Astrocyte (in vitro differentiated cells and primary cell): Measurements from ENCODE around the gene SPAG5. TPM values are rescaled to one million over a fixed set of nuclear protein-coding genes. Genes with fewer than 3 reads are reported as not detected.

Experiments used
- DNase-seq: peaks from one replicate; pipeline ENCODE4 v3.0.0-alpha.2; 2010; ENCODE audit warnings: low read depth
- FAIRE-seq: peaks from 2 replicates; lab custom pipeline; 2011; peaks lifted over from hg19 to GRCh38; lab: Jason Lieb, UNC
- H2AFZ ChIP-seq: 2 replicates; pipeline ENCODE4 v1.6.0; 2012; ENCODE audit warnings: low read depth, low read length, inconsistent platforms
- H3K27ac ChIP-seq: 2 replicates; pipeline ENCODE4 v1.5.1; 2011; ENCODE audit warnings: low read depth, low read length, inconsistent platforms
- H3K27me3 ChIP-seq: 2 replicates; pipeline ENCODE4 v1.6.0; 2011; ENCODE audit warnings: low read length, inconsistent platforms; ENCODE audit not compliant: insufficient read depth
- H3K36me3 ChIP-seq: 2 replicates; pipeline ENCODE4 v1.5.1; 2011; ENCODE audit warnings: low read length, inconsistent platforms; ENCODE audit not compliant: insufficient read depth
- H3K4me1 ChIP-seq: 2 replicates; pipeline ENCODE4 v1.5.1; 2011; ENCODE audit warnings: low read length, inconsistent platforms; ENCODE audit not compliant: insufficient read depth
- H3K4me2 ChIP-seq: 2 replicates; pipeline ENCODE4 v1.6.0; 2012; ENCODE audit warnings: low read length, inconsistent platforms
- H3K4me3 ChIP-seq: 2 replicates; pipeline ENCODE4 v1.5.1; 2011; ENCODE audit warnings: low read depth, mild to moderate bottlenecking, low read length, inconsistent platforms; ENCODE audit not compliant: insufficient read depth
- H3K79me2 ChIP-seq: 2 replicates; pipeline ENCODE4 v1.6.0; 2012; ENCODE audit warnings: mild to moderate bottlenecking, low read length, inconsistent platforms; ENCODE audit not compliant: insufficient read depth
- H3K9ac ChIP-seq: 2 replicates; pipeline ENCODE4 v1.6.0; 2012; ENCODE audit warnings: mild to moderate bottlenecking, low read length, inconsistent platforms
- H3K9me3 ChIP-seq: 2 replicates; pipeline ENCODE4 v1.5.1; 2012; ENCODE audit warnings: low read depth, mild to moderate bottlenecking, low read length, inconsistent platforms; ENCODE audit not compliant: insufficient read depth
- H4K20me1 ChIP-seq: 2 replicates; pipeline ENCODE4 v1.6.0; 2012; ENCODE audit warnings: low read length, inconsistent platforms; ENCODE audit not compliant: insufficient read depth
- H3K27ac Mint-ChIP-seq: one replicate; pipeline ENCODE4 v1.8.0; 2021; ENCODE audit warnings: mild to moderate bottlenecking, mixed read lengths; ENCODE audit not compliant: unreplicated experiment
- H3K27me3 Mint-ChIP-seq: one replicate; pipeline ENCODE4 v1.8.0; 2021; ENCODE audit warnings: low read depth, mixed read lengths; ENCODE audit not compliant: unreplicated experiment
- H3K36me3 Mint-ChIP-seq: one replicate; pipeline ENCODE4 v1.8.0; 2021; ENCODE audit warnings: low read depth, mixed read lengths; ENCODE audit not compliant: unreplicated experiment
- H3K4me1 Mint-ChIP-seq: one replicate; pipeline ENCODE4 v1.8.0; 2021; ENCODE audit warnings: low read depth, mixed read lengths; ENCODE audit not compliant: unreplicated experiment
- H3K4me3 Mint-ChIP-seq: one replicate; pipeline ENCODE4 v1.8.0; 2021; ENCODE audit warnings: mild to moderate bottlenecking, moderate library complexity, mixed read lengths; ENCODE audit not compliant: unreplicated experiment
- H3K9me3 Mint-ChIP-seq: one replicate; pipeline ENCODE4 v1.8.0; 2021; ENCODE audit warnings: mild to moderate bottlenecking, mixed read lengths; ENCODE audit not compliant: unreplicated experiment
- EZH2 ChIP-seq: IDR thresholded peaks from 2 replicates; pipeline ENCODE4 v1.6.1; 2012; ENCODE audit warnings: mild to moderate bottlenecking, low read length, inconsistent platforms; ENCODE audit not compliant: insufficient read depth
- total RNA-seq: library from RNA; stranded (reverse); gene quantifications from 2 replicates; pipeline ENCODE4 v1.2.1, GENCODE V29; 2021
- TF ChIP-seq, protein P1 (sequence below): IDR thresholded peaks from 2 replicates; pipeline ENCODE4 v1.5.1; 2011; ENCODE audit warnings: low read depth, mild to moderate bottlenecking, inconsistent platforms, low read length, moderate library complexity; ENCODE audit not compliant: insufficient read depth

The SPAG5 gene
- total RNA-seq, 1 donor from 2014 or later: 8.7 TPM

DNA sequence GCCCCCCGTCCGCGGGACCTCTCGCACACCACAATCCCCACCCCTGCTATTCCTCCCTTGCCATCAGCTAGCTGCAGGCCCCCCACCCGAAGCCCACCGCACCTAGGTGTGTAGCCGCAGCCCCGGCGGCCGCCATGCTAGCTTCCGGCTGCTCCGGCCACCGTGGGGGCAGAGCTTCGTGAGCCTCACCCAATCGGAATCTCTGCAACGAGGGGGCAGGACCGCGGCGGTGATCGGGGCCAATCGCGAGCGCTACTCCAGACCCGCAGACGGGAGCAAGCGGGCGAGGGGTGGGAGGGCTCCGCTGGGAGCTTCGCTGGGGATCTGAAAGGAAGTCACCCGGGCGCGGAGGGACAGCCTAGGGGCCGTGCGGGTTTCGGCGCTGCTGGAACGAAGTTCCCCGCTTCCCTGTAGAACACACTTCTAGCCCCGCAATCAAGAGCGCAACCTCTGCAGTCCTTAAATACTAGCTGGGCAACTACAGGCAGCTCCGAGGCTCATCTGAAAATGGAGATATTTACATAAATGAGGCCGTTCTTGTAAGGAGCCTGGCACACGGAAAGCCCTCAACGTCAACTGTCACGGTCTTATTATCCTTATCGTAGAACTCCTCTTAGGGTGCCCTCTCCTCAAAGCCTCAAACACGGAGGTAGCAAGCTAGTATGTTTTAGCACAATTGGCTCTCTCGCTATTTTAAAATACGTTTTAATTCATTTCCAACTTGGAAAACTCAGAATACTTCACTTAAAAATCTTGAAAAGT lies 27.3 kb downstream of the SPAG5 start, which contains the start of gene PIGS:
Gene PIGS (minus strand): TSS at position 164 of the 762 bp plus-strand sequence. CDS start 28 bp downstream, at position 136.
- peak within 1 kb of the TSS; percentile 76 for H3K27ac Mint-ChIP-seq
- H3K9ac ChIP-seq: peak within 1 kb of the TSS; percentile 85
- H3K9me3 ChIP-seq: no peaks in the 10 kb centered on the region
- H3K4me3 Mint-ChIP-seq: peak within 1 kb of the TSS; percentile 93
- peak within 1 kb of the TSS; percentile 91 for H2AFZ ChIP-seq
- H3K9me3 Mint-ChIP-seq: no peaks in the 10 kb centered on the region
- peaks cover 35% of the 10 kb centered on the region for H3K79me2 ChIP-seq
- no peaks in the 10 kb centered on the region for H3K27me3 ChIP-seq
- TF ChIP-seq EZH2: no peak
- TF ChIP-seq, protein P1, sequence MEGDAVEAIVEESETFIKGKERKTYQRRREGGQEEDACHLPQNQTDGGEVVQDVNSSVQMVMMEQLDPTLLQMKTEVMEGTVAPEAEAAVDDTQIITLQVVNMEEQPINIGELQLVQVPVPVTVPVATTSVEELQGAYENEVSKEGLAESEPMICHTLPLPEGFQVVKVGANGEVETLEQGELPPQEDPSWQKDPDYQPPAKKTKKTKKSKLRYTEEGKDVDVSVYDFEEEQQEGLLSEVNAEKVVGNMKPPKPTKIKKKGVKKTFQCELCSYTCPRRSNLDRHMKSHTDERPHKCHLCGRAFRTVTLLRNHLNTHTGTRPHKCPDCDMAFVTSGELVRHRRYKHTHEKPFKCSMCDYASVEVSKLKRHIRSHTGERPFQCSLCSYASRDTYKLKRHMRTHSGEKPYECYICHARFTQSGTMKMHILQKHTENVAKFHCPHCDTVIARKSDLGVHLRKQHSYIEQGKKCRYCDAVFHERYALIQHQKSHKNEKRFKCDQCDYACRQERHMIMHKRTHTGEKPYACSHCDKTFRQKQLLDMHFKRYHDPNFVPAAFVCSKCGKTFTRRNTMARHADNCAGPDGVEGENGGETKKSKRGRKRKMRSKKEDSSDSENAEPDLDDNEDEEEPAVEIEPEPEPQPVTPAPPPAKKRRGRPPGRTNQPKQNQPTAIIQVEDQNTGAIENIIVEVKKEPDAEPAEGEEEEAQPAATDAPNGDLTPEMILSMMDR: no peak
- peak within 1 kb of the TSS; percentile 96 for H3K4me2 ChIP-seq
- H3K4me1 ChIP-seq: peaks cover 14% of the 10 kb centered on the region
- H3K27me3 Mint-ChIP-seq: peaks cover 7% of the 10 kb centered on the region
- FAIRE-seq (no peak), DNase-seq (peak; percentile 77)
- peak within 1 kb of the TSS; percentile 38 for H3K27ac ChIP-seq
- peaks cover 11% of the 10 kb centered on the region for H3K36me3 Mint-ChIP-seq
- peaks cover 15% of the 10 kb centered on the region for H4K20me1 ChIP-seq
- no peaks in the 10 kb centered on the region for H3K36me3 ChIP-seq
- peak within 1 kb of the TSS; percentile 73 for H3K4me3 ChIP-seq
- H3K4me1 Mint-ChIP-seq: peaks cover 11% of the 10 kb centered on the region

DNA sequence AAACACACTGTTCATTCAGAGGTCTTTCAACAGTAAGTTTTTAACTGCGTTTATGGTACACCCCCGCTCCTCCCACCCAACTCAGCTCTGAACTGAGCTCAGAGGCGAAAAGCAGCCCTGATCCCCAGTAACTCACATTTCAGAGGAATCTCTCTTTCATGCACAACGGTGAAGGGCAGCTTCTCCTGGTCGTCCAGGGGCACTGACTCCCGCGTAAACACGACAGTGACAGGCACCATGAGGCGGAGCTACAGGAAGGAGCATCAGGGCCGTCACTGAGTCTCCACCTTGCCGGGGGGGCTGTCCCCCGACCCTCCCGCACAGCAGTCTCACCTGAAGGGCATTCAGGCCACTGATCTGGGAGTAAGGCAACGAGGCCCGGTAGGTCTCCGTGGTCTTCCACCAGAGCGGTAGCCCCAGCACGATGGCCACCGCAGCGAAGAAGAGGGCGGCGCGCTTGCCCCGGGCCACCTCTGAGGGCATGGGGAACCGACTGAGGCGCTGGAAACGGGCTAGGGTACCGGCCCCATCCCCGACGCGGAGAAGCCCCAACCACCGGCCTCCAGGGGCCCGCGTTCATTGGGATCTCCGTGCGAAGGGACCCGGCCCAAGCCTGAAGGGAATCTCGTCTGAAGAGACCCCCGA lies 28.0 kb downstream of the SPAG5 start:
- peak overlapping the region; percentile 96 for H3K4me2 ChIP-seq
- H3K27me3 ChIP-seq: no peaks in the 10 kb centered on the region
- Mint-ChIP-seq H3K36me3 (peaks cover 11% of the 10 kb centered on the region), H3K4me3 (peak overlapping the region; percentile 93), H3K27me3 (peaks cover 7% of the 10 kb centered on the region), H3K9me3 (no peaks in the 10 kb centered on the region), H3K4me1 (peaks cover 11% of the 10 kb centered on the region), H3K27ac (peak overlapping the region; percentile 76)
- peaks cover 41% of the 10 kb centered on the region for H3K79me2 ChIP-seq
- no peak for TF ChIP-seq EZH2
- TF ChIP-seq, protein P1: no peak
- peak overlapping the region; percentile 38 for H3K27ac ChIP-seq
- peak overlapping the region; percentile 73 for H3K4me3 ChIP-seq
- H3K36me3 ChIP-seq: no peaks in the 10 kb centered on the region
- FAIRE-seq (no peak), DNase-seq (no peak)
- H2AFZ ChIP-seq: peak overlapping the region; percentile 86
- peaks cover 14% of the 10 kb centered on the region for H3K4me1 ChIP-seq
- peaks cover 13% of the 10 kb centered on the region for H4K20me1 ChIP-seq
- H3K9ac ChIP-seq: peak overlapping the region; percentile 85
- no peaks in the 10 kb centered on the region for H3K9me3 ChIP-seq
